ENCODE data around the gene CALM1. TPM values are rescaled to one million over a fixed set of nuclear protein-coding genes. Genes with fewer than 3 reads are reported as not detected.
"Not testable (repeated sequence)": the region's sequence is repeated elsewhere in the genome, so short reads cannot be mapped to it uniquely, and the experiment has no call there.

The CALM1 gene
- total RNA-seq, 6 donors from 2014 or later: 186 to 586 (median 415) TPM

GRCh38 chr14:90388437-90388836, 8.4 kb upstream of the CALM1 start:
- no peak for ATAC-seq (ENCODE audit: low FRiP score in 2 of 2)
- no peak for DNase-seq
- Histone ChIP-seq H3K27ac (no peak overlapping the region), H3K9me3 (no peaks in the 10 kb centered on the region), H3K27me3 (no peaks in the 10 kb centered on the region), H3K36me3 (no peaks in the 10 kb centered on the region), H3K4me1 (peaks cover 0 to 15% (median 12%) of the 10 kb centered on the region in 4 donors), H3K4me3 (no peak overlapping the region)
- WGBS, 2 donors: 72 to 75% methylated on average over 3 to 4 of the region's 4 CpGs
- TF ChIP-seq POLR2AphosphoS5 (IDR thresholded peaks at IDR 0.05) (no peak), EP300 (IDR thresholded peaks at IDR 0.05) (no peak), POLR2A (IDR thresholded peaks at IDR 0.05) (no peak), CTCF (IDR thresholded peaks at IDR 0.05) (no peak)

DNA sequence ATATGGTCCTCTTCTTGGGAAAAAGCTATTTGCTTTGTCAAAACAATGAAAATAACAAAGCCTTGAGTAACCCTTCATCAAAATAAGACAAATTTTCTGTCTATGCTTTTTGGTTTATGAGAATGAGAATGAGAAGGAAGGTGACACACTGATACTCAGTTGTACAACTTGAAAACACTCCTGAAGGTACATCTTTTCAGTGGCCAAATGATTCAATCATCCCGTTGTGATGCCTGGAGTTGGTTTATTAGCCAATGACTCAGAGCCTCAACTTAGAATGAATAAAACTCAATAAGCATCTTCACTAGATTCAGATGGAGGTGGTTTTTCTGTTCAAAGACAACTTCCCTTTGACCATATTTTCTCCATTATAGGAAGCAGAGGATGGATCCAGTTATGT, 7.8 kb upstream of the CALM1 start:
- no peak overlapping the region for H3K4me3 ChIP-seq
- H3K4me1 ChIP-seq: peaks cover 0 to 12% (median 11%) of the 10 kb centered on the region in 4 donors
- no peaks in the 10 kb centered on the region for H3K9me3 ChIP-seq
- no peak for DNase-seq
- no peaks in the 10 kb centered on the region for H3K27me3 ChIP-seq
- H3K27ac ChIP-seq: no peak overlapping the region
- no peaks in the 10 kb centered on the region for H3K36me3 ChIP-seq
- no peak for ATAC-seq (ENCODE audit: low FRiP score in 2 of 2)
- WGBS, 2 donors: 71 to 83% methylated on average over 1 of the region's 1 CpG
- no peak for TF ChIP-seq EP300 (IDR thresholded peaks at IDR 0.05)

DNA sequence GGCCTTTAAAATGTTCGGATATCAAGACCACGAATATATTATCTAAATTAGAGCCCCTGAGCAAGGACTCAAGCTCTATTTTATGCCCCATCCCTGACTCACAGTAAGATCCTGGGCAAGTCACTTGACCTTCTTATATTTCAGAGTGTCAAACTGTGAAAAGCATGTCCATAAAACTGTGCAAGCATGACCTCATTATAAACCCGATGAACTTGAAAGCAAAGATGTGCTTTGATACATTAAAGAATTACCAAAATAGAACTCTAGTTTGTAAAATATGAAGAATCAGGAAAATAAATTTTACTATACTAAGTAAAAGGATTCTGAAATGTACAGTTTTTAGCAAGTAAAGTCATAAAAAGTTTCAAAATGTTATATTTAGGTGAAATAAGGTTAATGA, 2.9 kb upstream of the CALM1 start:
- no peak for DNase-seq
- Histone ChIP-seq H3K4me3 (no peak overlapping the region), H3K36me3 (no peaks in the 10 kb centered on the region), H3K27me3 (no peaks in the 10 kb centered on the region), H3K4me1 (peaks cover 4 to 10% (median 9%) of the 10 kb centered on the region in 4 donors), H3K9me3 (no peaks in the 10 kb centered on the region), H3K27ac (no peak overlapping the region)
- ATAC-seq (ENCODE audit: low FRiP score in 2 of 2): no peak
- 82 to 86% methylated on average over 3 of the region's 3 CpGs for WGBS, 2 donors
- TF ChIP-seq CTCF (IDR thresholded peaks at IDR 0.05) (no peak), POLR2AphosphoS5 (IDR thresholded peaks at IDR 0.05) (no peak), EP300 (IDR thresholded peaks at IDR 0.05) (no peak), POLR2A (IDR thresholded peaks at IDR 0.05) (no peak)

DNA sequence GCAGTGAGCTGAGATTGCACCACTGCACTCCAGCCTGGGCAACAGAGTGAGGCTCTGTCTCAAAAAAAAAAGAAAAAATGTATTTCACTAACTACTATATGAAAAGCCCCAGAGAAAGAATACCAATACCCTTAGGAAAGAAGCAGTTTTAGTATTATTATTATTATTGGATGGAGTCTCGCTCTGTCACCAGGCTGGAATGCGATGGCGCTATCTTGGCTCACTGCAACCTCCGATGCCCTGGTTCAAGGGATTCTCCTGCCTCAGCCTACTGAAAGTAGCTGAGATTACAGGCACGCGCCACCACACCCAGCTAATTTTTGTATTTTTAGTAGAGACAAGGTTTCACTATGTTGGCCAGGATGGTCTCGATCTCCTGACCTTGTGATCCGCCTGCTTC, 2.0 kb upstream of the CALM1 start:
- H3K36me3 ChIP-seq; H3K27me3 ChIP-seq; H3K27ac ChIP-seq; H3K9me3 ChIP-seq; DNase-seq; H3K4me3 ChIP-seq; ATAC-seq (ENCODE audit: low FRiP score in 2 of 2): not testable (repeated sequence)
- 94 to 98% methylated on average over 8 of the region's 8 CpGs for WGBS, 2 donors
- H3K4me1 ChIP-seq: peaks cover 12 to 19% (median 17%) of the 10 kb centered on the region in 4 donors

DNA sequence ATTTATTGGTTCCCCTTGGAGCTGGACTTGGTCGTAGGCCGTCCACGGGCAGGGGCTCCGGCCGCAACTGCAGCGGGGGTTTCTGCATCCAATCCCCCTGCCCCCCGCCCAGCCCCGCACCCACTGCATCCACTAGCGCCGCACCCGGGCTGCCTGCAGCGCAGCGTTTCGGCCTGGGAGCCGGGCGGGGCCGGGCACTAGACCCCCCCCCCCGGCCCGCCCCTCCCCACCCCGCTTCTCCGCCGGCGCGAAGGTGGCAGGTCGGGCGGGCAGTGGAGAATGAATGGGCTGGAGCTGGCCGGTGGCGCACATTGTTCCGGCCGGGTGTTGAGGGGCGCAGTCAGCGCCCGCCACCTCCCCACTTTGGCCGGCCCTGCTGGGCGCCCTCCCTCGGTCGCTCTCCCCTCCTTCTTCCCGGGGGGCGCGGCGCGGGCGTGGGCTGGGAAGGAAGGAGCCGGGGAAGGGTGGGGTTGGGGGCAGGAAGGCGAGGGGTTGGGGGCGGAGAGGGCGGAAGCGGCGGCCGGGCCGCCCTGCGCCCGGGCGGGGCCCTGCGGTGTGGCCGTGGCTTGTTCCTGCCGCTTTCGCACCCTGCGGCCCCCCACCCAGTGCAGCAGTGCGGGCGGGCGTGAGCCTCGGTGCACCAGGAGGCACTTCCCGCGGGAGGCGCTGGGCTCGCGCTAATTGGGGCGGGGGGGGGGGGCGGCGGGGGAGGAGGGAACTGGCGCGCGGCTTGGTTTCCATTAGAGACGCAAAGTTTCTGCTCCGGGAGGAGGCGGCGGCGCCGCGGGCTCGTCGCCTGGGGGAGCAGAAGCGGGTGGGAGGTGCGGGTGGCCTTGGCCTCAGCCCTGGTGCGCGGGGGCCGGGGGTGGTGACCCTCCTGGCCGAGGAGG, 841 bp downstream of the CALM1 start:
- H3K27ac ChIP-seq: peak overlapping the region; percentile 86 to 95 (median 92)
- peak overlapping the region; percentile 89 to 100 (median 94) for H3K4me3 ChIP-seq
- no peaks in the 10 kb centered on the region for H3K9me3 ChIP-seq
- H3K27me3 ChIP-seq: no peaks in the 10 kb centered on the region
- 0% methylated on average over 5 to 30 of the region's 89 CpGs for WGBS, 2 donors
- peaks cover 26 to 48% (median 39%) of the 10 kb centered on the region in 4 donors for H3K4me1 ChIP-seq
- TF ChIP-seq CTCF (IDR thresholded peaks at IDR 0.05): no peak
- TF ChIP-seq EP300 (IDR thresholded peaks at IDR 0.05): no peak
- TF ChIP-seq POLR2A (IDR thresholded peaks at IDR 0.05): no peak
- peak; percentile 46 to 47 for TF ChIP-seq POLR2AphosphoS5 (IDR thresholded peaks at IDR 0.05)
- peak; percentile 72 to 94 for DNase-seq
- ATAC-seq (ENCODE audit: low FRiP score in 2 of 2): peak; percentile 48 to 73
- peaks cover 15 to 27% (median 20%) of the 10 kb centered on the region in 4 donors for H3K36me3 ChIP-seq
